HG03432 (cell line): Measurements from ENCODE around the gene CTNNA3.

ENCODE experiments used
- ATAC-seq: cut with Tn5 transposase; IDR thresholded peaks from one replicate; pipeline ENCODE4 v1.9.1; 2021; ENCODE audit warnings: mild to moderate bottlenecking, moderate library complexity; ENCODE audit not compliant: unreplicated experiment

Gene CTNNA3

GRCh38 chr10:66835400-66835799 is 860.6 kb downstream of the CTNNA3 start:
- no peak for ATAC-seq

GRCh38 chr10:66834802-66835201 is 861.2 kb downstream of the CTNNA3 start:
- ATAC-seq, result no peak

GRCh38 chr10:66833861-66834260 is 862.1 kb downstream of the CTNNA3 start:
- ATAC-seq, result no peak

GRCh38 chr10:66832781-66833422 is 863.1 kb downstream of the CTNNA3 start:
- no peak for ATAC-seq

- ATAC-seq, result no peak
These were observed 867.0 kb downstream of the CTNNA3 start for GRCh38 chr10:66828957-66829356.

- ATAC-seq, result no peak
These were observed 868.6 kb downstream of the CTNNA3 start for GRCh38 chr10:66827353-66827752.

- no peak for ATAC-seq
These were observed 872.7 kb downstream of the CTNNA3 start for GRCh38 chr10:66823301-66823700.

- ATAC-seq, result no peak
These were observed 873.2 kb downstream of the CTNNA3 start for GRCh38 chr10:66822801-66823200.

- no peak for ATAC-seq
These were observed 876.3 kb downstream of the CTNNA3 start for GRCh38 chr10:66819691-66820090.

GRCh38 chr10:66813122-66813521 is 882.9 kb downstream of the CTNNA3 start:
- no peak for ATAC-seq

- no peak for ATAC-seq
These were observed 884.8 kb downstream of the CTNNA3 start for GRCh38 chr10:66811211-66811610.

GRCh38 chr10:66809402-66809801 is 886.6 kb downstream of the CTNNA3 start:
- ATAC-seq, result no peak

- no peak for ATAC-seq
These were observed 890.4 kb downstream of the CTNNA3 start for GRCh38 chr10:66805612-66806011.

- ATAC-seq, result no peak
These were observed 891.0 kb downstream of the CTNNA3 start for GRCh38 chr10:66804962-66805361.

GRCh38 chr10:66803174-66803573 is 892.8 kb downstream of the CTNNA3 start:
- ATAC-seq, result no peak

- ATAC-seq, result no peak
These were observed 896.5 kb downstream of the CTNNA3 start for GRCh38 chr10:66799474-66799873.

- no peak for ATAC-seq
These were observed 900.1 kb downstream of the CTNNA3 start for GRCh38 chr10:66795866-66796265.

- no peak for ATAC-seq
These were observed 903.6 kb downstream of the CTNNA3 start for GRCh38 chr10:66792441-66792840.

GRCh38 chr10:66788178-66788987 is 907.6 kb downstream of the CTNNA3 start:
- ATAC-seq, result no peak

- no peak for ATAC-seq
These were observed 909.3 kb downstream of the CTNNA3 start for GRCh38 chr10:66786709-66787108.

GRCh38 chr10:66784770-66785169 is 911.2 kb downstream of the CTNNA3 start:
- no peak for ATAC-seq

- ATAC-seq, result no peak
These were observed 912.7 kb downstream of the CTNNA3 start for GRCh38 chr10:66783316-66783715.
